OCI-LY1 (cell line): Measurements from ENCODE around the gene NOS1.

ENCODE experiments used
- EZH2 ChIP-seq: fragments of 200-600 bp; sonication (generic), shearing (Covaris generic); IDR thresholded peaks from 2 replicates; pipeline ENCODE4 v1.8.0; 2017; ENCODE audit warnings: borderline replicate concordance, mixed run types, mild to moderate bottlenecking, antibody characterized with exemption, low read length, moderate library complexity, mixed read lengths
- TF ChIP-seq, protein P1 (sequence below): fragments of 200-600 bp; sonication (generic), shearing (Covaris generic); IDR thresholded peaks from 2 replicates; pipeline ENCODE4 v1.5.1; 2017; ENCODE audit warnings: mild to moderate bottlenecking, antibody characterized with exemption, low read length, moderate library complexity, mixed read lengths

DNA sequence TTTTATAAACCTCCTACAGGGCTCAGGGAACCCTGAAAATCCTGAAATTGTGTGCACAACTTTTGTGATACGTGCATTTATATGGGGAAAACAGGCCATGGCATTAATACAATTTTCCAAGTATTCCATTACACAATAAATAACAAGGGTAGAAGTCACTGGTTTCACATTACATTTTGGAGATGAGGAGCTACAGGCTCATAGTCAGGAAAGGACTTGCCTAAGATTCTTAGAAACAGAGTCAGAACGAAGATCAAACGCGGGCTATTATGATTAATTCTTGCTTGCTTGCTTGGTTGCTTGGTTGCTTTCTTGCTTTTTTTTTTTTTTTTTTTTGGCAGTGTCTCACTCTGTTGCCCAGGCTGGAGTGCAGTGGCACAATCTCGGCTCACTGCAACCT lies 16.7 kb downstream of the NOS1 start:
- TF ChIP-seq, protein P1, sequence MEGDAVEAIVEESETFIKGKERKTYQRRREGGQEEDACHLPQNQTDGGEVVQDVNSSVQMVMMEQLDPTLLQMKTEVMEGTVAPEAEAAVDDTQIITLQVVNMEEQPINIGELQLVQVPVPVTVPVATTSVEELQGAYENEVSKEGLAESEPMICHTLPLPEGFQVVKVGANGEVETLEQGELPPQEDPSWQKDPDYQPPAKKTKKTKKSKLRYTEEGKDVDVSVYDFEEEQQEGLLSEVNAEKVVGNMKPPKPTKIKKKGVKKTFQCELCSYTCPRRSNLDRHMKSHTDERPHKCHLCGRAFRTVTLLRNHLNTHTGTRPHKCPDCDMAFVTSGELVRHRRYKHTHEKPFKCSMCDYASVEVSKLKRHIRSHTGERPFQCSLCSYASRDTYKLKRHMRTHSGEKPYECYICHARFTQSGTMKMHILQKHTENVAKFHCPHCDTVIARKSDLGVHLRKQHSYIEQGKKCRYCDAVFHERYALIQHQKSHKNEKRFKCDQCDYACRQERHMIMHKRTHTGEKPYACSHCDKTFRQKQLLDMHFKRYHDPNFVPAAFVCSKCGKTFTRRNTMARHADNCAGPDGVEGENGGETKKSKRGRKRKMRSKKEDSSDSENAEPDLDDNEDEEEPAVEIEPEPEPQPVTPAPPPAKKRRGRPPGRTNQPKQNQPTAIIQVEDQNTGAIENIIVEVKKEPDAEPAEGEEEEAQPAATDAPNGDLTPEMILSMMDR, result no peak
- no peak for TF ChIP-seq EZH2
